CD4-positive, alpha-beta T cell treated with Interleukin-10 for 1 hour (primary cell): ENCODE results near the gene FAM78A.
A peak's percentile ranks its signal among the peaks of the same experiment; 100 is the strongest.

Source experiments
- DNase-seq: peaks from one replicate; pipeline ENCODE4 v3.0.0-alpha.2; 2020

The FAM78A gene, protein sequence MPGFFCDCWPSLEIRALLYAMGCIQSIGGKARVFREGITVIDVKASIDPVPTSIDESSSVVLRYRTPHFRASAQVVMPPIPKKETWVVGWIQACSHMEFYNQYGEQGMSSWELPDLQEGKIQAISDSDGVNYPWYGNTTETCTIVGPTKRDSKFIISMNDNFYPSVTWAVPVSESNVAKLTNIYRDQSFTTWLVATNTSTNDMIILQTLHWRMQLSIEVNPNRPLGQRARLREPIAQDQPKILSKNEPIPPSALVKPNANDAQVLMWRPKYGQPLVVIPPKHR

DNA sequence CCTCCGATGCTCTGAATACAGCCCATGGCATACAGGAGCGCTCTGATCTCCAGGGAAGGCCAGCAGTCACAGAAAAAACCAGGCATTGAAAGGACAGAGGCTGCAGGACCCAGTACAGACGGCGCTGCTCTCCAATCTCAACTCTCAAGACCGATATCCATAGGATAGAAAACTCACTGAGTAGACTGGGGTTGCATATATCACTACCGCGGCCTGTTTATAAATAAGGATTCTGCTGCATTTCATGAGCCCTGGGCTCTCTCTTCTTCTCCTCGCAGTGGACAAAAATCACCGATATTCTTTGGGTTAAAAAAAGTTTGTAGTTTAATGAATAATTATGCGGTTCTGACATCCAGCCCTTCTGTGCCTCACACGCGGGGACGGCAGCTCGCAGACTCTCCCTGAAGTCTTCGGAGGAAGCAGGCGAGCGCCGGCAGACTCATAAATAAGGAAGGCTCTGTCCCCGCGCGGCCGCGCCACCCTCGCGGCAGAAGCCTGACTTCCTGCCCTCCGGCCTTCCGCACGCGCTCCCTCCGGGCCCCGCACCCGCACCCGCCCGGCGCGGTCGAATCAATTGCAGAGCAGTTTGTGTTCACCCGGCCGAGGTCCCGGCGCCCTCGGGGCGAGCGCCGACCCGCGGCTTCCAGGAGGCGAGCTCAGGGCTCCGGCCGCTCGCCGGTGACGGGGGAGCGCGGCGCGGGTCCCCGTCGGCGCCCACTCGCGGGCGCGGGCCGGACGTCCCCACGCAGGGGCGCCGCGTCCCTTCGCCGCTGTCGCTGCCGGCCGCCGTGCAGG lies at the start of gene FAM78A:
Gene FAM78A (minus strand): TSS at position 417 of the 795 bp plus-strand sequence. CDS start 331 bp downstream, at position 86.
- no peak for DNase-seq

DNA sequence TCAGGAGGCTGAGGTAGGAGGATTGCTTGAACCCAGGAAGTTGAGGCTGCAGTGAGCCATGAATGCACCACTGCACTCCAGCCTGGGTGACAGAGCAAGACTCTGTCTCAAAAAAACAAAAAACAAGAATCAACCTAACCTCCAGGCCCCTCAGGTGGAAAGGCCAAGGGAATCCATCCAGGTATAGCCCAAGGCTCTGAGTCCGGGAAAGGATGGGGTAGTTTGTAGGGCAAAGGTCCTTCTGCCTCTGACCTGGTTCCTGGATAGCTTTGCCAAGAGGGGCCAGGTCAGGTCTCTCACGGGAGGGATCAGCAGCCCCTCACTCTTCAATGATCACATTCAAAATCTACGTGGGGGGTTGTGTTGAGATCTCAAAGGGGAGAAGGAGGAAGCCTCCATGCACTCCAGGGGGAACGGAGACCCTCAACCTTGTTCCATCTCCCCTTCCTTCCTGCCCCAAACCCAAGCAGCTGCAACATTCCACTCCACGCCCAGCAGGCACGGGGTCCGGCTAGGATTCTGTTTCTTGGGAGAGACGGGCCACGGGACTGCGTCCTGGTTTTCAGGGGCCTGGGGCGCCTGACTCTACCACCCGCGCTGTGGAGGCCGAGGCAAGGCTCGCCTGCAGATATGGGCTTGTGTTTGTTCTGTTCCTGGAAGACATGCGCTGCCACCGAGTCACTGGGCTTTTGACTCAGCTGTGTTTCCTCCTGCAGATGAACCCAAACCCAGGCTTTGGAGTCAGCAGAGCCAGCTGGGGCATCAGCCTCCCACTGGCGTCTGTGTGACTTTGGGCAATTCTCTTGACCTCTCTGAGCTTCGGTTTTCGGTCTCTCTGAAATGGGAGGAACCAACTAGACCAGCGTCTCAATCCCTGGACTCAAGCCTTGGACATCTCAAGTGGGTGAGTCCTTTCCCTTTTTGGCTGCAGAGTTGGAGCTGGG lies 48.7 kb upstream of the FAM78A start:
- DNase-seq: no peak

DNA sequence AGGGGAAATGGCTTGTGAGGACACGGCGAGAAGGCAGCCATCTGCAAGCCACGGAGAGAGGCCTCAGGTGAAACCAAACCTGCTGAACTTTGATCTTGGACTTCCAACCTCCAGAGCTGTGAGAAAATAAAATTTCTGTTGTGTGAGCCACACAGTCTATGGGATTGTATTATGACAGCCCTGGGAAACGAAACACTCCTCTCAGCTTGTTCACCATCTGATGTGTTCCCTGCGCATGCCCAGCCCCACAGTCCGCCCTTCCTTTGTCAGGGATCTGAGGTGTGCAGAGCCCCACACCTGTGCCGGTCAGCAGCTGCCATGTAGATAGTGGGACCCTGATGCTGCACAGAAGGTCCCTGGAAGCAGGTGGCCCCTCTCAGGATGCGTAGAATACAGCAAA lies 47.3 kb upstream of the FAM78A start:
- DNase-seq: no peak

DNA sequence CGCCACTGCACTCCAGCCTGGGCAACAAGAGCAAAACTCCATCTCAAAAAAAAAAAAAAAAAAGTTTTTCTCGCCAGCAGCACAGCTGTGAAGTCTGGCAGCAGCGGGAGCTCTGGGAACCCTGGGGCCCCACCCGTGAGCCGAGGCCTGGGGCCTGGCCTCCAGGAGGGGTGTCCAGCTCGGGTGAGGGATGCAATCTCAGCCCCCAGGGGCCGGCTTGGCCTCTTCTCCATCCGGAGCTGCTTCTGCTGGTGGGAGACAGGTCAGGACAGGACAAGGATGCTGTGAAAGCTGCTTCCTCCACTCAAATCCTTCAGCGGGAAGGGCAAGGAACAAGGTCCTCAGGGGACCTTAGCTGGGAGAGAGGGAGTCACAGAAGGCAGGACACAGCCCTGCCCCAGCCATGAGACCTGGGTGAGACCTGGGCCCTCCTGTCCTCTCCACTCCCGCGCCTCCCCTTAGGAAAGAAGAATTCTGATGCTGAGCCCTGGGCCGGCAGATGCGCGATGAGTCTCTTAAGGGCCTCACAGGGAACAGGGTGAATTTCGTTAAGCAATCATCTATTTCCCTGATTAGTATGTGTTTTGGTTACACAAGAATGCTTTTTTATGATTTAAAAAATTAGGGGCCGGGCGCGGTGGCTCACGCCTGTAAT lies 43.8 kb upstream of the FAM78A start:
- no peak for DNase-seq

DNA sequence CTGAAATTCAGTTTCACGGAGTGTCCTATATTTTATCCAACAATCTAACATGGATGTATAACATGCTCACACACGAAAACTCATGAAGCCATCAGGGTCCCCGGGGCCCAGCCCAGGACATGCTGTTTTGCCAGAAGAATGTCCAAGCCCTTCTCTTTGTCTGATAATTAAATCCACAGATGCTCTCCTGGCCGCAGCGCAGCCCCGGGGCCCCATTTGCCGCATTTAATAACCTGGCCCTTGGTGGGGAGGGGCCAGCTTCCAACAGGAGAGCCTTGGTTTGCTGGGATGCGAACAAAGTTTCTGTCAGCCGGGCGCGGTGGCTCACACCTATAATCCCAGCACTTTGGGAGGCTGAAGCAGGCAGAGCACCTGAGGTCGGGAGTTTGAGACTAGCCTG lies 43.2 kb upstream of the FAM78A start:
- DNase-seq: no peak

DNA sequence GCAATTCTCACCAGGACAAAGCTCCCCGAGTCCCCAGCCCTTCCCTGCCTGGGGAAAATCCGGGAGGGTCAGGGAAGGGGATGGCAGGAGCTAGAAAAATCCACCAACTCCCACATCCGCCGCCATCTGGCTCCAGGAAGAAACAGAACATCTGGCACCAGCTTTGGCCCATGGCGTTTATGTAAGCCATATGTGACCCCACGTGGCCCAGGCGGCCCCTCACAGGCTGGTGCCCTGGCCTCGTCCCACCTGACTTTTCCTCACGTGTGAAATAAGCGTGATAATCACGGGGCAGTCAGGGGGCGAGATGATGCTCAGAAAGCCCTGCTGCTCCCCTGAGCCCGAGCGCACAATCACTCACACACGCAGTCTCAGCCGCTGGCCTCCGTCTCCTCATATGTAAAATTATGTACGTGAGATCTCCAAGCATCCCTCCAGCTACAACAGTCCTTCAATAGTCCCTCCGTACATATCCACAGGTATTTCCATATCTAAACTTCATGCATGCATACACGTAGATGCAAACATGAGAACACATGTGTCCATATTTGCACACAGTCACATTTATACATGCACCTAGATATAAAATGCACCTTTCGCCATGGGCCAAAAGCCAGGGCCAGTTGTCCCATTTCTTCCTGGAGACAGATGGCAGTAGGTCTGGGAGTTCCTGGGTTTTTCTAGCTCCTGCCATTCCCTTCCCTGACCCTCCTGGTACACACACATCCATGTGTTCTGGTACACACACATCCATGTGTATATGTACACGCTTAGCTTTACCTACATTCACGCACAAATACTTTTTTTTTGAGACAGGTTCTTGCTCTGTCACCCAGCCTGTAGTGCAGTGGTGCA lies 42.1 kb upstream of the FAM78A start:
- no peak for DNase-seq

DNA sequence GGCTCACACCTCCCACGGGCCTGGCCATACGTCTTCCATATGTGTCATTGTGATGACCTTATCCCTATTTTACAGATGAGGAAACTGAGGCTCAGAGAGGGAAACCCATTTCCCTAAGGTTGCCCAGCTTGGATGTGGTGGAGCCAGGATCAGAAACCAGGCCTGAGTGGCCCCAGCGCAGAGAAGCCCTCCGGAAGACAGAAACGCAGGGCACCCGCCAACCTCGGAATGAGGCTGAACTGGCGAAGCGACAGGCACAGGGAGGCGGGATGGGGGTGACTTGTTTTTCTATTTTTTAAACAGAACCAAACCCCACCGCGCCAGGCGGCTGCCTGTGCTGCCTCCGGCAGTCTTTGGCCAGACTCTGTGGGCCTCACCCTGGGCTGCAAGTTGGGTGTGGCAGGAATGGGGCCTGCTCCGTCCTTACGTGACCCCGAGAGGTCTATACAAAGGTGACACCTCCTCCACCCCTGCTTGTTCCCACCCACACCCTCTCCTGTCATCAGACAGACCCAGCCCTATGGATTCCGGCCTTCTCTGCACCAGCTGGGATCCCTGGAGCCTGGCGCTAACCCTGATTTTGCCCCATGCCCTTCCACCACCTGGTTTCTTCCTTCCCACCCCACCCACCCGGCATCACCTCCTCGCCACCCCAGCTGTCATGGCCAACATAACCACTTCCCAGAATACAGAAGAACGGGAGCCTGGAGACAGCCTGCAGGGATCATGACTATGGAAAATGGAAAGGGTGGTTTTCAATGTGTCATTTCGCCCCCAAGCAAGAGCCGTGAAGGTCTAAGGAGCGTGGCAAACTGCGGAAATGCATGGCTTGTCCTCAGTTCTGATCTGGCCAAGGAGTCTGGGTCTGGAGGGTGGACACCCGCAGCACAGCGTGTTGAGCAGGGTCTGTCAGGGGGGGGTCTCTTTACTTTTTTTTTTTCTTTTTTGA lies 36.8 kb upstream of the FAM78A start:
- no peak for DNase-seq

DNA sequence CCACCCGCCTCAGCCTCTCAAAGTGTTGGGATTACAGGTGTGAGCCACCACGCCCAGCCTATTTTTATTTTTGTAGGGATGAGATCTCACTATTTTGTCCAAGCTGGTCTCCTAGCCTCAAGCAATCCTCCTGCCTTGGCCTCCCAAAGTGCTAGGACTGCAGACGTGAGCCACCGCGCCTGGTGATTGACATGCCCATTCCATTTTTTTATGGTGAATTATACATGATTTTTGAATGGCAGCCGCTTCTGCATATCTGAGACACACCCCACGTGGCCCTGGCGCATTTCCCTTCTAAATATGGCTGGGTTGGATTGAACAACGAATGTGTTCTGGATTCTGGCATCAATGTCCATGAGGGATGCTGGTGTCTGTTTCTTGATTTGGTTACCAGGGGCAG lies 35.9 kb upstream of the FAM78A start:
- no peak for DNase-seq

DNA sequence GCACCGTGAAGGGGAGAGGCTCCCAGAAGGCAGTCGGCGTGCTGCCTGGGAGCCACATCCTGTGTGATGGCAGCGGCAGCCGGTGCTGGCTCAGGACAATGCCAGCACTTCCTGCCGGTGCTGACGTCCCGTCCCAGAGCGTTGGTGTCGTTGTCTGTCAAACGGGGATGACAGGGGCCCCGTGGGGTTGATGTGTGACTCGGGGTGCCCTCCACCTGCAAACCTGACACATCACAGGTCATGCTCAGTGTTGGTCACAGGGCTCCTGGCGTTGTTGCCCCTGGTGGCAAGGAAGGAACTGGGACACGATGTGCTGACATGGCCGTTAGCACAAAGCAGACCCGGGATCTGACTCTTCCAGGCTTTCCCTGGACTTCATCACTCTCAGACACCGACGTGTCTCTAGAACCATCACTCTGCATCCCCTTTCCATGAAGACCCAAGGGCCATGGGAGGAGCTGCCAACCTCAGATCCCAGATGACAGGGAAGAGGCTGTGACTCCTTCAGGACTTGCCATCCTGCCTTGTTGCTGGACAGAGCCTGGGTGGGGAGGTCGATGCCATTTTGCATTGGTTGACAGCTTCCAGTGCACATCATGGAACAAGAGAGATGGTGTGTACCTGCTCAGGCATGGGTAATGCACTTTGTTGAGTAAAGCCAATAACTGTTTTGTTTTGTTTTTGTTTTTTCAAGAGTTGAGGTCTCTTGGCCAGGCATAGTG lies 34.7 kb upstream of the FAM78A start:
- peak; percentile 71 for DNase-seq

DNA sequence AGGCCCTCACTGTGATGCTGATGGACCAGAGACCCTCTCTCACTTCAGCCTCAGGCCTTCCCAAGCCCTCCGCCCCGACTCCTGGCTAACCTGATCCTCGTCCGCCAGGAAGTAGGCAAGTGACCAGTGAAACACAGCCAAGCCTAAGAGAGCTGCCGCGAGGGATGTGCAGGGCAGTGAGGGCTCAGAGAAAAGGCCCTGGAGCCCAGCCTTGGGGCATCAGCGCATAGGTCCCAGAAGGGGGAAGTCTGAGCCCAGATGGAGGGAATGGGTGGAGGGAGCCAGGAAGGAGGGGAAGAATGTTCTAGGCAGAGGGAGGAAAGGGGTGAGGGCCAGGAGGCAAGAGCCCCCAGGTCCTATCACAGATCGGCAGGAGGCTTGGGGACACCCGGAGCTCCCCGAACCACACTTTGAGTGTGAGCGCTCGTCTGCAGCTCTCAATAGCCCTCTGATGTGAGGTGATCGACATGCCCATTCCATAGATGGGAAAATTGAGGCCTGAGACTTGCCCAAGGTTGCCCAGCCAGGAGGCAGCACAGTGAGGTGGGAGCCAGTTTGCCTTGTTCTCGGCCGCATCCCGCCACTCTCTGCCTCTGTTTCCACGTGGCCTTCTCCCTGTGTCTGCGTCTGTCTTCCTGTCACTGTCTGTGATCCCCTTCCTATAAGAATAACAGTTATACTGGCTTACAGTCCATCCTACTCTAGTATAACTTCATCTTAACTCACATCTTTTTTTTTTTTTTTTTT lies 33.4 kb upstream of the FAM78A start:
- no peak for DNase-seq

DNA sequence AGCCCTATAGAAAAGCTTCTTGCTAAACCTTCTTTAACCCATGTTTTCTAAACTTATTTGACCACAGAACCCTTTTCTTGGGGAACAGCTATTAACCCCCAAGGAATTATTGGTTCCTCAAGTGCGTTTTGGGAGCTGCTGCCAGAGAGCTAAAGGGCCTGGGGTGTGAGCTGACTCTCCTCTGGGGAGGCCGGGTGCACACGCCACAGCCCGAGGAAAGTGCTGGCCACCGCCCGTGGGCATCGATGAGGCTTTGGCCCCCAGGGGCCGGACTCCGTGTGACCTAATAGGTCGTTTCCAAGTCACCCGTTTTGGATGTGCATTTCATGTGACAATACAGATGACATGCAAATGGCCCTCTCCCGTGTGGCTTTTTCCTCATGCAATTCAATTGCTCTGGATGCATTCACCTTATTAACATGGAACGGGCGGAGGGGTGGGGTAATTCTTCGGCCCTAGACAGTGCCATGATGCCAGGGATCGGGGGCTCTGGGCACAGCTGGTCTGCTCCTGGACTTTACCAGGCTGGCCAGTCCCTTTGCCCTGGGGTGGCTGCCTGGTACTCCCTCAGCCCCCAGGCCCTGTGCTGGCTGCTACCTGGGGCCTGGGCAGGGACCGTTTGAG lies 32.7 kb upstream of the FAM78A start:
- no peak for DNase-seq

DNA sequence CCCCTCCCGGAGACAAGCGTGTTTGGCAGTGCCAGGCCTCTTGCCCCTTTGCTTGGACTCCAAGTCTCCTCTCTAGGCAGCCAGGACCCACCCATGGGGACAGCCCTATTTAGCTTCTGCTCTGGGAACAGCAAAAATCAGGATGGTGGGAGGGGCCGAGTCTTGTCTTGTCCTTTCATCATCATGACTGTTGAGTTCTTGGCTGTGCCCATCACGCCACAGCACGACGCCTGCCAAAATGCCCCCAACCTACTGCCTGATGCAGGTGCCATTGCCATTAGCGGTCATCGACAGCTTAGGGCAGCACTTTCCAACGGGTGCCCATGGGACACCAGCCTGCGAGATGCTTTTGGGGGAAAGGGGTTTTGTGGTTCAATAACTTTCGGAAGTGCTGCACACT lies 32.1 kb upstream of the FAM78A start:
- no peak for DNase-seq

DNA sequence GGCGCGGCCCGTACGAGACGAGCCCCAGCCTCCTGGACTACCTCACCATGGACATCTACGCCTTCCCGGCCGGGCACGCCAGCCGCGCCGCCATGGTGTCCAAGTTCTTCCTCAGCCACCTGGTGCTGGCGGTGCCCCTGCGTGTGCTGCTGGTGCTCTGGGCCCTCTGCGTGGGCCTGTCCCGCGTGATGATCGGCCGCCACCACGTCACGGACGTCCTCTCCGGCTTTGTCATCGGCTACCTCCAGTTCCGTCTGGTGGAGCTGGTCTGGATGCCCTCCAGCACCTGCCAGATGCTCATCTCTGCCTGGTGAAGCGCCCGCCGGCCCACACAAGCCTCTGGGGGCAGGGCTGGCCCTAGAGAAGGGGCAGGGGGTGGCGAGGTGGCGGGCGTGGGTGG lies 31.7 kb upstream of the FAM78A start:
- no peak for DNase-seq

DNA sequence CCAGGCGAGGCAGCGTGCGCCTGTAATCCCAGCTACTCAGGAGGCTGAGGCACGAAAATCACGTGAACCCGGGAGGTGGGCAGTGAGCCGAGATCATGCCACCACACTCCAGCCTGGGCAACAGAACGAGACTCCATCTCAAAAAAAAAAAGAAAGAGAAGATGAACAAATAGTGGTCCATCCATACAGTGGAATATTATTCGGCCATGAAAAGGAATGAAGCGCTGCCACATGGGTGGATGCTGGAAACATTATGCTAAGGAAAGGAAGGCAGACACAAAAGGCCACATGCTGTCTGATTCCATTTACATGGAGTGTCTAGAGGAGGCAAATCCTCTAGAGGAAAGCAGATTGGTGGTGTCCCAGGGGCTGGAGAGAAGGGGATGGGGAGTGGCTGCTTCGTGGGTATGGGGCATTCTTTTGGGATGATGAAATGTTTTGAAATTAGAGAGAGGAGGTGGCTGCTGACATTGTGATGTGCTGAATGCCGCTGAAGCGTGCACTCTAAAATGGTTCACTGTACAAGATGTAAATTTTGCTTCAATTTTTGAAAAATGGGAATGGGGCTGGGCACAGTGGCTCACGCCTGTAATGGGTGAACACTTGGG lies 30.2 kb upstream of the FAM78A start:
- no peak for DNase-seq

DNA sequence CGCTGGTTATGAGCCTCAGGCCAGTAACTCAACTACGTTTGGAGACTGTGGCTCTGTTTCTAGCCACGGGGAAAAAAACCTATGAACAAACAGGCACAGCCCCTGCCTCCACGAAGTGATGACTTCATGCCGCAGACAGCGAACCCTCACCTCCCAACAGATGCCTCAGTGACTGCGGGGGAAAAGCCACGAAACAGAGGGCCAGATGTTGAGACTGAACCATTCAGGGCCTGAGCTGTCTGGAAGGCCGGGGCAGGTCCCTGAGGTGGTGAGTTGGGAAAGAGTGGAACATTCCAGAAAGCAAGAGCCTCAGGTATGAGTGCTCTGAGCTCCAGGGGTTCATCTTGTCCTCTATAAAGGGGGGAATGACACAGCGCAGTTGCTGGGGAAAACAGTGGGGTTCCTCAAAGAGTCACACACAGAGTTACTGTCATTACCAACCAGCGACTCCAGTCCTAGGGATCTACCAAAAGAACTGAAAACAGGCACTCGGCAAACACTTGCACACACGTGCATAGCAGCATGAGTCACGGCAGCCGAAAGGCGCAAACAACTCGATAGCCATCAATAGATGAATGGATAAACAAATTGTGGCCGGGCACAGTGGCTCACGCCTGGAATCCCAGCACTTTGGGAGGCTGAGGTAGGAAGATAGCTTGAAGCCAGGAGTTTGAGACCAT lies 28.5 kb upstream of the FAM78A start:
- DNase-seq: no peak

DNA sequence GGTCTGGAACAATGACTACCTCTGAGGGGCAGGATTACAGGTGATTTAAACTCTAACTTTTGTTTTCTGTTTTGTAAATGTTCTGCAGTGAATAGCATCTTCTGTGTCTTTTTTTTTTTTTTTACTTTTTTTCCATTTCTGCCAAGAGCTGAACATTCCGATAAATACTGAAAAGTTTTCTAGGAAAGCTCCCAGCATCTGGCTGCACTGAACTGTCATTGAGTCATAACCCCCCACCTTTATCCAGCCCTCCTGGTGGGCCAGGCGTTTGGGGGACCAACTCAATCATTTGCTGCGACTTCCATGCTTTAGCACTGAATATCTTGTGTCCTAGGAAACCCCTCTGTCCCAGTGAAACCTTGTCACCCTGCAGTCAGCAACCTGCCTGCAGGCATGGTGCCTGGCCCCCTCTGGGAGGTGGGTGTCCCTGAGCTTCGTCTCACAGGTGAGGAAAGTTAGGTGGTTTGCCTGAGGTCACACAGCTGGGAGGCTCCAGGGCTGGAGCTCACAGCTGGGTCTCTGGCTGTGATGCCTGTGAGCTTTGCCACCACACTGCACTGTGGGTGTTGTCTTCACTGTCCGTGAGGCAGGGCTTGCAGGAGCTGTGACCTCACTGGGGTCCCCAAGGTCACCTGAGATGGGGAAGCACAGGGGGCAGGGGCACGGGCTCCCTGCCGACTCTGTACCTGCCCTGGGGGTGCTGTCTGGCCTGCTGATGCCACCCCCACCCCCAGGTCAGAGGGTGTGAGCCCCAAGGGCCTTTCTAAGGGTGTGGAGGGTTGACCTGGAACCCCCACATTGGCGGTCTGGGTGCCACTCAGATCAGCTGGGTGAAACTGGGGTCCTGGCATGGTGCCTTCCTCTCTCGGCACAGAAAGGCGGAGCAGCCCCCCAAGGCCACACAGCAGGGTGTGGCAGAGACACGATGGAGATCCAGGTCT lies 27.3 kb upstream of the FAM78A start:
- DNase-seq: no peak
